ENCODE measurements around the gene ARID5A. TPM values are rescaled to one million over a fixed set of nuclear protein-coding genes. Genes with fewer than 3 reads are reported as not detected.

ARID5A gene
- total RNA-seq, 3 donors from 2014 or later = 18.9 to 132 (median 56.4) TPM

GRCh38 chr2:96591054-96591453, 54.5 kb downstream of the ARID5A start:
- Histone ChIP-seq H3K27me3 (no peaks in the 10 kb centered on the region), H3K36me3 (peaks cover 12% of the 10 kb centered on the region)

GRCh38 chr2:96591494-96591893, 54.9 kb downstream of the ARID5A start:
- Histone ChIP-seq H3K4me1 (no peaks in the 10 kb centered on the region), H3K9me3 (no peaks in the 10 kb centered on the region), H3K36me3 (peaks cover 12% of the 10 kb centered on the region), H3K27ac (no peak overlapping the region), H3K27me3 (no peaks in the 10 kb centered on the region), H3K4me3 (no peak overlapping the region)
- intact Hi-C loops (cut with DNase I; ENCODE audit: low total_unique reads) = no loop called here
- no peak for TF ChIP-seq POLR2A (IDR thresholded peaks at IDR 0.05)
- no peak for TF ChIP-seq POLR2AphosphoS5 (IDR thresholded peaks at IDR 0.05)
- no peak for TF ChIP-seq CTCF (IDR thresholded peaks at IDR 0.05)
- DNase-seq (ENCODE audit: low spot score in 2 of 2) = no peak

More at GRCh38 chr2:96591054-96591453, 54.5 kb downstream of the ARID5A start:
- TF ChIP-seq POLR2A (IDR thresholded peaks at IDR 0.05) (no peak), POLR2AphosphoS5 (IDR thresholded peaks at IDR 0.05) (no peak), CTCF (IDR thresholded peaks at IDR 0.05) (no peak)
- Histone ChIP-seq H3K4me3 (no peak overlapping the region), H3K27ac (no peak overlapping the region), H3K9me3 (no peaks in the 10 kb centered on the region), H3K4me1 (no peaks in the 10 kb centered on the region)
- no peak for DNase-seq (ENCODE audit: low spot score in 2 of 2)
- intact Hi-C loops (cut with DNase I; ENCODE audit: low total_unique reads) = no loop called here

- Histone ChIP-seq H3K4me3 (no peak overlapping the region), H3K4me1 (no peaks in the 10 kb centered on the region), H3K27me3 (no peaks in the 10 kb centered on the region), H3K27ac (no peak overlapping the region), H3K36me3 (peaks cover 12% of the 10 kb centered on the region), H3K9me3 (no peaks in the 10 kb centered on the region)
- DNase-seq (ENCODE audit: low spot score in 2 of 2) = no peak
- TF ChIP-seq POLR2AphosphoS5 (IDR thresholded peaks at IDR 0.05) = no peak
- TF ChIP-seq POLR2A (IDR thresholded peaks at IDR 0.05) = no peak
- no peak for TF ChIP-seq CTCF (IDR thresholded peaks at IDR 0.05)
- intact Hi-C loops (cut with DNase I; ENCODE audit: low total_unique reads) = no loop called here
These were observed 57.7 kb downstream of the ARID5A start for GRCh38 chr2:96594282-96594681.

- Histone ChIP-seq H3K9me3 (no peaks in the 10 kb centered on the region), H3K27me3 (no peaks in the 10 kb centered on the region), H3K27ac (no peak overlapping the region), H3K36me3 (peaks cover 12% of the 10 kb centered on the region), H3K4me1 (no peaks in the 10 kb centered on the region), H3K4me3 (no peak overlapping the region)
- DNase-seq (ENCODE audit: low spot score in 2 of 2) = no peak
- intact Hi-C loops (cut with DNase I; ENCODE audit: low total_unique reads) = no loop called here
- no peak for TF ChIP-seq CTCF (IDR thresholded peaks at IDR 0.05)
- no peak for TF ChIP-seq POLR2AphosphoS5 (IDR thresholded peaks at IDR 0.05)
- TF ChIP-seq POLR2A (IDR thresholded peaks at IDR 0.05) = no peak
These were observed 58.2 kb downstream of the ARID5A start for GRCh38 chr2:96594691-96595152.

GRCh38 chr2:96596596-96596995, 60.0 kb downstream of the ARID5A start:
- H3K27ac ChIP-seq = no peak overlapping the region
- no peak overlapping the region for H3K4me3 ChIP-seq
- TF ChIP-seq CTCF (IDR thresholded peaks at IDR 0.05) = no peak
- no peak for TF ChIP-seq POLR2A (IDR thresholded peaks at IDR 0.05)
- TF ChIP-seq POLR2AphosphoS5 (IDR thresholded peaks at IDR 0.05) = no peak
- H3K9me3 ChIP-seq = no peaks in the 10 kb centered on the region
- peaks cover 12% of the 10 kb centered on the region for H3K36me3 ChIP-seq
- intact Hi-C loops (cut with DNase I; ENCODE audit: low total_unique reads) = no loop called here
- no peak for DNase-seq (ENCODE audit: low spot score in 2 of 2)
- no peaks in the 10 kb centered on the region for H3K27me3 ChIP-seq
- no peaks in the 10 kb centered on the region for H3K4me1 ChIP-seq
